SK-N-SH (cell line): ENCODE measurements around the gene FCER1G. TPM values are rescaled to one million over a fixed set of nuclear protein-coding genes. Genes with fewer than 3 reads are reported as not detected.

Source experiments
- CTCF ChIA-PET: fragments of 300-600, 350-600 bp; formaldehyde crosslinking; extraction: SDS; loops from one replicate; lab custom pipeline; 2021; lab: Yijun Ruan, JAX
- POLR2A ChIA-PET: fragments of 350-600 bp; sonication (Branson Sonifier 250); formaldehyde crosslinking; extraction: SDS; loops from one replicate; lab custom pipeline; 2020; ENCODE audit warnings: antibody characterized with exemption, inconsistent platforms; lab: Yijun Ruan, JAX
- DNase-seq: peaks from one replicate; pipeline ENCODE4 v3.0.0; 2012
- H2AFZ ChIP-seq: fragments of 200-600 bp; sonication (generic); 2 replicates; pipeline ENCODE4 v1.8.1; 2016; ENCODE audit warnings: antibody characterized with exemption, mild to moderate bottlenecking, low read depth
- H3F3A ChIP-seq: fragments of 200-600 bp; sonication (generic); replicated peaks from 2 replicates; pipeline ENCODE3; 2016; ENCODE audit warnings: antibody characterized with exemption, mild to moderate bottlenecking; ENCODE audit not compliant: insufficient read depth
- H3K27ac ChIP-seq, 2 experiments: fragments of 200-500 bp in 1 of 2; fragments of 200-600 bp in 1 of 2; sonication (Bioruptor generic) in 1 of 2; sonication (generic), shearing (Covaris generic) in 1 of 2; 2 replicates each; pipeline versions ENCODE4 v1.5.1 to v1.6.1; 2014 to 2016; ENCODE audit warnings: low read depth in 2 of 2, inconsistent platforms in 1 of 2, low read length in 1 of 2, mild to moderate bottlenecking in 1 of 2, mixed read lengths in 1 of 2
- H3K27me3 ChIP-seq: fragments of 200-600 bp; sonication (generic), shearing (Covaris generic); 2 replicates; pipeline ENCODE4 v1.6.1; 2016; ENCODE audit warnings: mixed run types; ENCODE audit not compliant: insufficient read depth
- H3K36me3 ChIP-seq, 2 experiments: fragments of 200-500 bp in 1 of 2; fragments of 200-600 bp in 1 of 2; sonication (Bioruptor generic) in 1 of 2; sonication (generic) in 1 of 2; replicated peaks in 1 of 2; 2 replicates each; pipeline versions ENCODE3 to v1.5.1; 2014 to 2016; ENCODE audit warnings: low read length in 1 of 2, mild to moderate bottlenecking in 1 of 2; ENCODE audit not compliant: insufficient read depth in 2 of 2, control insufficient read depth in 1 of 2
- H3K4me1 ChIP-seq, 2 experiments: fragments of 200-500 bp in 1 of 2; fragments of 200-600 bp in 1 of 2; sonication (Bioruptor generic) in 1 of 2; sonication (generic), shearing (Covaris generic) in 1 of 2; 2 replicates each; pipeline versions ENCODE4 v1.5.1 to v1.6.1; 2014 to 2016; ENCODE audit warnings: low read depth in 1 of 2, low read length in 1 of 2, mixed run types in 1 of 2; ENCODE audit not compliant: insufficient read depth in 2 of 2, control insufficient read depth in 1 of 2
- H3K4me2 ChIP-seq: fragments of 200-600 bp; sonication (generic), shearing (Covaris generic); 2 replicates; pipeline ENCODE4 v1.6.1; 2017; ENCODE audit warnings: mixed run types
- H3K4me3 ChIP-seq, 2 experiments: fragments of 200-500 bp in 1 of 2; fragments of 200-600 bp in 1 of 2; sonication (Bioruptor generic) in 1 of 2; sonication (generic), shearing (Covaris generic) in 1 of 2; 2 replicates each; pipeline versions ENCODE4 v1.5.1 to v1.8.1; 2014 to 2016; ENCODE audit warnings: low read depth in 2 of 2, inconsistent platforms in 1 of 2, low read length in 1 of 2, mild to moderate bottlenecking in 1 of 2, mixed read lengths in 1 of 2, moderate library complexity in 1 of 2
- H3K79me2 ChIP-seq: fragments of 200-600 bp; sonication (generic); 2 replicates; pipeline ENCODE4 v1.8.1; 2017; ENCODE audit warnings: mild to moderate bottlenecking; ENCODE audit not compliant: insufficient read depth
- H3K9ac ChIP-seq: fragments of 200-600 bp; sonication (generic); 2 replicates; pipeline ENCODE4 v1.6.1; 2017; ENCODE audit warnings: mixed run types
- H3K9me2 ChIP-seq: fragments of 200-600 bp; sonication (generic); 2 replicates; pipeline ENCODE4 v1.6.1; 2017; ENCODE audit warnings: mixed run types
- H3K9me3 ChIP-seq: fragments of 200-600 bp; sonication (generic); 2 replicates; pipeline ENCODE4 v1.6.1; 2017; ENCODE audit warnings: mixed run types, mild to moderate bottlenecking, moderate library complexity
- H4K20me1 ChIP-seq: fragments of 200-600 bp; sonication (generic); 2 replicates; pipeline ENCODE4 v1.6.1; 2017; ENCODE audit warnings: mild to moderate bottlenecking, mixed run types; ENCODE audit not compliant: insufficient read depth
- CHD2 ChIP-seq: fragments of 150-350 bp; IDR thresholded peaks from 2 replicates; pipeline ENCODE4 v1.6.1; 2018; ENCODE audit warnings: low read length; ENCODE audit not compliant: partially characterized antibody
- ELF1 ChIP-seq: IDR thresholded peaks from 2 replicates; pipeline ENCODE4 v1.4.0; 2012
- EP300 ChIP-seq, 2 experiments: IDR thresholded peaks; 2 replicates each; pipeline versions ENCODE4 v1.4.0 to v1.6.1; 2012; ENCODE audit warnings: borderline replicate concordance in 1 of 2, low read depth in 1 of 2, low read length in 1 of 2
- FOSL2 ChIP-seq: IDR thresholded peaks from 2 replicates; pipeline ENCODE4 v1.4.0; 2012; ENCODE audit warnings: low read depth, mild to moderate bottlenecking, moderate library complexity, borderline replicate concordance
- FOXJ3 ChIP-seq: sonication (generic); formaldehyde crosslinking; IDR thresholded peaks from 2 replicates; pipeline ENCODE4 v1.5.1; 2020; ENCODE audit warnings: mild to moderate bottlenecking, missing genetic modification reagents
- FOXM1 ChIP-seq: IDR thresholded peaks from 2 replicates; pipeline ENCODE4 v1.4.0; 2012; ENCODE audit warnings: low read depth, mild to moderate bottlenecking
- GABPA ChIP-seq: IDR thresholded peaks from 2 replicates; pipeline ENCODE4 v1.4.0; 2012; ENCODE audit warnings: low read depth, mild to moderate bottlenecking
- GATA2 ChIP-seq: sonication (generic); formaldehyde crosslinking; IDR thresholded peaks from 2 replicates; pipeline ENCODE4 v1.5.0; 2020; ENCODE audit warnings: mild to moderate bottlenecking, missing genetic modification reagents
- JUND ChIP-seq: IDR thresholded peaks from 2 replicates; pipeline ENCODE4 v1.4.0; 2012
- MXI1 ChIP-seq: IDR thresholded peaks from 2 replicates; pipeline ENCODE4 v1.6.1; 2012; ENCODE audit warnings: mild to moderate bottlenecking, low read depth, low read length, improper control_type of control experiment
- RAD21 ChIP-seq: IDR thresholded peaks from 2 replicates; pipeline ENCODE4 v1.6.1; 2012; ENCODE audit warnings: mild to moderate bottlenecking, low read length
- RCOR1 ChIP-seq: fragments of 150-350 bp; IDR thresholded peaks from 2 replicates; pipeline ENCODE4 v1.6.1; 2017; ENCODE audit warnings: antibody characterized with exemption, low read length
- RFX5 ChIP-seq: IDR thresholded peaks from 2 replicates; pipeline ENCODE4 v1.6.1; 2012; ENCODE audit warnings: mild to moderate bottlenecking, improper control_type of control experiment, low read length
- RXRA ChIP-seq: IDR thresholded peaks from 2 replicates; pipeline ENCODE4 v1.4.0; 2012; ENCODE audit warnings: low read depth, mild to moderate bottlenecking, borderline replicate concordance
- SIN3A ChIP-seq: IDR thresholded peaks from 2 replicates; pipeline ENCODE4 v1.6.1; 2012; ENCODE audit warnings: low read depth, mild to moderate bottlenecking, low read length, moderate library complexity, borderline replicate concordance
- TAF1 ChIP-seq: IDR thresholded peaks from 2 replicates; pipeline ENCODE4 v1.6.1; 2012; ENCODE audit warnings: low read depth, mild to moderate bottlenecking, low read length, moderate library complexity, borderline replicate concordance
- TEAD4 ChIP-seq: IDR thresholded peaks from 2 replicates; pipeline ENCODE4 v1.4.0; 2012; ENCODE audit warnings: mild to moderate bottlenecking, borderline replicate concordance; ENCODE audit not compliant: insufficient read depth
- YY1 ChIP-seq: IDR thresholded peaks from 2 replicates; pipeline ENCODE4 v1.4.0; 2012; ENCODE audit warnings: low read depth, mild to moderate bottlenecking
- WGBS: methylation state at CpG from one replicate; pipeline ENCODE4 v1.1.6; 2017; ENCODE audit warnings: low lambda C conversion rate; 5-methylcytosine and 5-hydroxymethylcytosine counted together
- polyA plus RNA-seq, 3 experiments: library from polyadenylated mRNA; depleted of rRNA; stranded (reverse); fragments of >200 nt; gene quantifications; 2 replicates each; pipeline ENCODE4 v1.2.3, GENCODE V29; 2012
- TF ChIP-seq, protein P1 (sequence below): fragments of 150-350 bp; IDR thresholded peaks from 2 replicates; pipeline ENCODE4 v1.6.1; 2017; ENCODE audit warnings: antibody characterized with exemption, low read length, low read depth, borderline replicate concordance
- TF ChIP-seq, protein P2 (sequence below): IDR thresholded peaks from 2 replicates; pipeline ENCODE4 v1.4.0; 2012; ENCODE audit warnings: low read depth
- TF ChIP-seq, protein P3 (sequence below): fragments of 200-600 bp; sonication (generic); IDR thresholded peaks from 2 replicates; pipeline ENCODE4 v1.6.1; 2017; ENCODE audit warnings: antibody characterized with exemption, mild to moderate bottlenecking, moderate library complexity
- TF ChIP-seq, protein P4 (sequence below): IDR thresholded peaks from 2 replicates; pipeline ENCODE4 v1.4.0; 2012; ENCODE audit warnings: low read depth, borderline replicate concordance

FCER1G gene
- polyA plus RNA-seq, 1 of the 3 experiments (the other 2 are of a cell fraction) = 0.61 TPM

DNA sequence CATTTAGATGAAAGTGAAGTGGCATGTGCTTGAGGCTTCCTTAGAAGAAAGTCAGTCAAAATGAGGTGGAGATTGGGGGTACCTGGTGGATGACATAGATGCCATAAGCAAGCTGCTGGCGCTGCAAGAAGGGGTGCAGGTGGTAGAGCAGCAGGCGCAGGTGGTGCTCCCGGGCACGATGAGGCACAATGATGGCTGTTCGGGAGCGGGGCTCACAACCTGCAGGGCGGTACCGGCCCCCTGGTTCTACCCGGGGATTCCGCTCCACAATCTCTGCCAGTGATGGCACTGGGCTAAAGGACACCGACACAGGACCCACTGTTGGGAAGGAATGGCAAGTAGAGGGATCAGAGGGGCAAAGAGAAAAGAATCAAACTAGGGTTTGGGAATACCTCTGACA lies 40.2 kb upstream of the FCER1G start:
- H3F3A ChIP-seq = no peaks in the 10 kb centered on the region
- no peaks in the 10 kb centered on the region for H3K27me3 ChIP-seq
- 93% methylated on average over 9 of the region's 11 CpGs for WGBS
- H3K4me1 ChIP-seq = peaks cover 0 to 18% of the 10 kb centered on the region in 2 experiments; a peak in 1 of 4 replicates
- H3K36me3 ChIP-seq = peaks cover 37 to 51% of the 10 kb centered on the region in 2 experiments
- no peak overlapping the region for H3K9ac ChIP-seq
- H3K27ac ChIP-seq = no peak overlapping the region
- H3K4me2 ChIP-seq = no peak overlapping the region
- H3K9me2 ChIP-seq = no peaks in the 10 kb centered on the region
- H3K4me3 ChIP-seq = no peak overlapping the region
- CTCF ChIA-PET = interaction anchor here (4.1 kb wide), 1 partner anchor 9 kb away, joined by 29 read pairs; the partner anchor contains the start of gene PPOX
- H3K79me2 ChIP-seq = peaks cover 17% of the 10 kb centered on the region
- no peak overlapping the region; the same call in 1 of the 2 replicates for H2AFZ ChIP-seq
- DNase-seq = no peak
- POLR2A ChIA-PET = no interaction called here
- TF ChIP-seq CHD2 = no peak
- no peak for TF ChIP-seq EP300 (IDR thresholded peaks at IDR 0.05; ENCODE audit: borderline replicate concordance in 1 of 2, low read depth in 1 of 2, low read length in 1 of 2)
- no peak for TF ChIP-seq GATA2
- TF ChIP-seq FOXJ3 (CRISPR knock-in tag) = no peak
- TF ChIP-seq ELF1 = no peak
- TF ChIP-seq GABPA = no peak
- TF ChIP-seq RFX5 = no peak
- TF ChIP-seq, protein P1, sequence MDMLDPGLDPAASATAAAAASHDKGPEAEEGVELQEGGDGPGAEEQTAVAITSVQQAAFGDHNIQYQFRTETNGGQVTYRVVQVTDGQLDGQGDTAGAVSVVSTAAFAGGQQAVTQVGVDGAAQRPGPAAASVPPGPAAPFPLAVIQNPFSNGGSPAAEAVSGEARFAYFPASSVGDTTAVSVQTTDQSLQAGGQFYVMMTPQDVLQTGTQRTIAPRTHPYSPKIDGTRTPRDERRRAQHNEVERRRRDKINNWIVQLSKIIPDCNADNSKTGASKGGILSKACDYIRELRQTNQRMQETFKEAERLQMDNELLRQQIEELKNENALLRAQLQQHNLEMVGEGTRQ = no peak
- no peak for TF ChIP-seq JUND
- no peak for TF ChIP-seq RAD21
- TF ChIP-seq, protein P2, sequence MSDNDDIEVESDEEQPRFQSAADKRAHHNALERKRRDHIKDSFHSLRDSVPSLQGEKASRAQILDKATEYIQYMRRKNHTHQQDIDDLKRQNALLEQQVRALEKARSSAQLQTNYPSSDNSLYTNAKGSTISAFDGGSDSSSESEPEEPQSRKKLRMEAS = no peak
- no peaks in the 10 kb centered on the region for H4K20me1 ChIP-seq
- H3K9me3 ChIP-seq = no peaks in the 10 kb centered on the region

DNA sequence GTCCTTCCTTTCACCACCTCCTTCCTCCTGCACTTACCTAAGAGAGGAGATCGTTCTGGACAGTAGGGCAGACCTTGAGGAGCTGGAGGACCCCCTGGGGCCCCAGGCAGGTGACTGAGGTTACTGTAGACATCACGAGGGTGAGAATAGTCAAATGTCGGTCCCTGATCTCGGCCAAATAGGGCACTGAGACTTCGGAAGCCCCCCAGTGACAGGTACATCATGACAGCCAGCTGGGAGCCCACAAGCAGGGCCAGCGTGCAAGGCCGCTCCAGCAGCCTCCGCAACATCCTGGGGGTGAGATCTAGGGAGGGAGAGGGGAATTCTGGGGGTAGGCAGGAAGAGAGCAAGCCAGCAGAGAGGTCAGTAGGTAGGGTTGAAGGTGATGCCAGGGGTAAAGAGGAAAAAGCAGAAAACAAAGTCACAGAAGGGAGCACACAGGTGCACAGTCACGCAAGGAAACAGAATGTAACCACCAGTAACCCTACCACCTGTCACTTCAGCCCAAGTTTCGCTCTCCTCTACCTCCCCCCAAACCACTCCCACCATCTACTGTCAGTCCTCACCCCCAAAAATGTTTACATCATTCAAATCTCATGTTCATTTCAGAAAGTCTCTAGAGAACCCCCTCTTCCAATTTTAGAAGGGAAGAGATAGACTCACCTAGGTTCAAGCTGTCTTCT lies 39.2 kb upstream of the FCER1G start:
- no peaks in the 10 kb centered on the region for H3K9me2 ChIP-seq
- 84% methylated on average over 10 of the region's 10 CpGs for WGBS
- H3K9me3 ChIP-seq = no peaks in the 10 kb centered on the region
- peak overlapping the region; percentile 98 for H3K4me2 ChIP-seq
- ChIA-PET CTCF (interaction anchor here (1.1 to 4.1 kb wide), 3 partner anchors 8 to 26 kb away, joined by 5 to 29 read pairs (median 5); partner anchors contain the start of genes NDUFS2 and PPOX), POLR2A (interaction anchor here (1.4 kb wide), 1 partner anchor 10 kb away, joined by 11 read pairs; the partner anchor contains the start of gene PPOX)
- no peak overlapping the region; the same call in 1 of the 2 replicates for H2AFZ ChIP-seq
- peaks cover 17% of the 10 kb centered on the region for H3K79me2 ChIP-seq
- DNase-seq = no peak
- no peaks in the 10 kb centered on the region for H4K20me1 ChIP-seq
- H3K4me1 ChIP-seq = peaks cover 0 to 18% of the 10 kb centered on the region in 2 experiments; a peak in 1 of 4 replicates
- H3K4me3 ChIP-seq = peak overlapping the region; percentile 73; a peak in 3 of 4 replicates
- H3K27me3 ChIP-seq = no peaks in the 10 kb centered on the region
- H3F3A ChIP-seq = peaks cover 5% of the 10 kb centered on the region
- peak overlapping the region; percentile 77 for H3K9ac ChIP-seq
- H3K36me3 ChIP-seq = peaks cover 29 to 44% of the 10 kb centered on the region in 2 experiments
- H3K27ac ChIP-seq = no peak overlapping the region
- TF ChIP-seq, protein P3, sequence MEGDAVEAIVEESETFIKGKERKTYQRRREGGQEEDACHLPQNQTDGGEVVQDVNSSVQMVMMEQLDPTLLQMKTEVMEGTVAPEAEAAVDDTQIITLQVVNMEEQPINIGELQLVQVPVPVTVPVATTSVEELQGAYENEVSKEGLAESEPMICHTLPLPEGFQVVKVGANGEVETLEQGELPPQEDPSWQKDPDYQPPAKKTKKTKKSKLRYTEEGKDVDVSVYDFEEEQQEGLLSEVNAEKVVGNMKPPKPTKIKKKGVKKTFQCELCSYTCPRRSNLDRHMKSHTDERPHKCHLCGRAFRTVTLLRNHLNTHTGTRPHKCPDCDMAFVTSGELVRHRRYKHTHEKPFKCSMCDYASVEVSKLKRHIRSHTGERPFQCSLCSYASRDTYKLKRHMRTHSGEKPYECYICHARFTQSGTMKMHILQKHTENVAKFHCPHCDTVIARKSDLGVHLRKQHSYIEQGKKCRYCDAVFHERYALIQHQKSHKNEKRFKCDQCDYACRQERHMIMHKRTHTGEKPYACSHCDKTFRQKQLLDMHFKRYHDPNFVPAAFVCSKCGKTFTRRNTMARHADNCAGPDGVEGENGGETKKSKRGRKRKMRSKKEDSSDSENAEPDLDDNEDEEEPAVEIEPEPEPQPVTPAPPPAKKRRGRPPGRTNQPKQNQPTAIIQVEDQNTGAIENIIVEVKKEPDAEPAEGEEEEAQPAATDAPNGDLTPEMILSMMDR = no peak
- no peak for TF ChIP-seq GABPA
- no peak for TF ChIP-seq RAD21
- TF ChIP-seq MXI1 = no peak
- TF ChIP-seq RXRA = no peak
- no peak for TF ChIP-seq YY1
- TF ChIP-seq CHD2 = no peak
- TF ChIP-seq TAF1 = no peak
- TF ChIP-seq TEAD4 = no peak
- TF ChIP-seq, protein P2 = no peak
- TF ChIP-seq RCOR1 = no peak
- TF ChIP-seq, protein P4, sequence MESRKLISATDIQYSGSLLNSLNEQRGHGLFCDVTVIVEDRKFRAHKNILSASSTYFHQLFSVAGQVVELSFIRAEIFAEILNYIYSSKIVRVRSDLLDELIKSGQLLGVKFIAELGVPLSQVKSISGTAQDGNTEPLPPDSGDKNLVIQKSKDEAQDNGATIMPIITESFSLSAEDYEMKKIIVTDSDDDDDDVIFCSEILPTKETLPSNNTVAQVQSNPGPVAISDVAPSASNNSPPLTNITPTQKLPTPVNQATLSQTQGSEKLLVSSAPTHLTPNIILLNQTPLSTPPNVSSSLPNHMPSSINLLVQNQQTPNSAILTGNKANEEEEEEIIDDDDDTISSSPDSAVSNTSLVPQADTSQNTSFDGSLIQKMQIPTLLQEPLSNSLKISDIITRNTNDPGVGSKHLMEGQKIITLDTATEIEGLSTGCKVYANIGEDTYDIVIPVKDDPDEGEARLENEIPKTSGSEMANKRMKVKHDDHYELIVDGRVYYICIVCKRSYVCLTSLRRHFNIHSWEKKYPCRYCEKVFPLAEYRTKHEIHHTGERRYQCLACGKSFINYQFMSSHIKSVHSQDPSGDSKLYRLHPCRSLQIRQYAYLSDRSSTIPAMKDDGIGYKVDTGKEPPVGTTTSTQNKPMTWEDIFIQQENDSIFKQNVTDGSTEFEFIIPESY = no peak
- no peak for TF ChIP-seq EP300 (IDR thresholded peaks at IDR 0.05; ENCODE audit: borderline replicate concordance in 1 of 2, low read depth in 1 of 2, low read length in 1 of 2)
- no peak for TF ChIP-seq SIN3A
- TF ChIP-seq FOSL2 = no peak
- no peak for TF ChIP-seq FOXM1
